ENCODE results near the gene NT5C3B.
"Not testable (repeated sequence)": the region's sequence is repeated elsewhere in the genome, so short reads cannot be mapped to it uniquely, and the experiment has no call there.

The NT5C3B gene

DNA sequence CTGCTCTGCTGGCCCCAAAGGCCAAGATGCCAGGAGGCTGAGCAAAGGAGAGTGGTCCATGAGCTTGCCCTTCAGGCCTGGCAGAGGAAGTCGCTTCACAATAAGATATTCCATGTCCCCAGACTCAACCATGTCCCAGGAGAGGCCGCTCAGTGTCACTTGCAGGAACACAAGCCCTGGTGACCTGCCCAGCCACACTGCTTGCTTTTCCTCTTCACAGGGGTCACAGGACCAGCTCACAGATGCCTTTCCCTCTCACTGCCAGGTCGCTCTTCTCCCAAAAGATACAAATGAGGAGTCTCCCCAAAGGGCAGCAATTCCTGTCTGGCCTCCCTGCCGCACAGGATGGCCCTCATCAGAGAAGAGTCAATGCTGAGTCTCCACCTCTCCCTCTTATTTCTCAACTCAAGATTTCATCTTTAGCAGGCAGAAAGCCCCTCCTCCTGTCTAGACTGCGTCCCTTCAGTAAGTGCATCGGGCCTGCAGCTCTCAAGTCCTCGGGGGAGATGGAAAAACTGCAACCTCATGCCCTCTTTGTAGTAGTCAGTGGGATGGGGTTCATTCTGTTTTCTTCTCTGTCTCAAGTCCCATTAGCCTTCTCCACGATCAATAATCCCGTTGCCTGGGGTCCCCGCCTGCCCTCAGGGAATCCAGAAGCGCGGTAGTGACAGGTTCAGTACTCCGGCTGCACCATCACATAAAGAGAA is 54.5 kb downstream of the NT5C3B start:
- H3K4me3 ChIP-seq (ENCODE audit: control insufficient read depth, low read depth, low read length), result no peak overlapping the region
- TF ChIP-seq, protein P1, sequence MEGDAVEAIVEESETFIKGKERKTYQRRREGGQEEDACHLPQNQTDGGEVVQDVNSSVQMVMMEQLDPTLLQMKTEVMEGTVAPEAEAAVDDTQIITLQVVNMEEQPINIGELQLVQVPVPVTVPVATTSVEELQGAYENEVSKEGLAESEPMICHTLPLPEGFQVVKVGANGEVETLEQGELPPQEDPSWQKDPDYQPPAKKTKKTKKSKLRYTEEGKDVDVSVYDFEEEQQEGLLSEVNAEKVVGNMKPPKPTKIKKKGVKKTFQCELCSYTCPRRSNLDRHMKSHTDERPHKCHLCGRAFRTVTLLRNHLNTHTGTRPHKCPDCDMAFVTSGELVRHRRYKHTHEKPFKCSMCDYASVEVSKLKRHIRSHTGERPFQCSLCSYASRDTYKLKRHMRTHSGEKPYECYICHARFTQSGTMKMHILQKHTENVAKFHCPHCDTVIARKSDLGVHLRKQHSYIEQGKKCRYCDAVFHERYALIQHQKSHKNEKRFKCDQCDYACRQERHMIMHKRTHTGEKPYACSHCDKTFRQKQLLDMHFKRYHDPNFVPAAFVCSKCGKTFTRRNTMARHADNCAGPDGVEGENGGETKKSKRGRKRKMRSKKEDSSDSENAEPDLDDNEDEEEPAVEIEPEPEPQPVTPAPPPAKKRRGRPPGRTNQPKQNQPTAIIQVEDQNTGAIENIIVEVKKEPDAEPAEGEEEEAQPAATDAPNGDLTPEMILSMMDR (conservative IDR thresholded peaks at IDR 0.05; ENCODE audit: control insufficient read depth, insufficient read depth, low read depth, low read length), result no peak
- DNase-seq (ENCODE audit: low read depth), result no peak

DNA sequence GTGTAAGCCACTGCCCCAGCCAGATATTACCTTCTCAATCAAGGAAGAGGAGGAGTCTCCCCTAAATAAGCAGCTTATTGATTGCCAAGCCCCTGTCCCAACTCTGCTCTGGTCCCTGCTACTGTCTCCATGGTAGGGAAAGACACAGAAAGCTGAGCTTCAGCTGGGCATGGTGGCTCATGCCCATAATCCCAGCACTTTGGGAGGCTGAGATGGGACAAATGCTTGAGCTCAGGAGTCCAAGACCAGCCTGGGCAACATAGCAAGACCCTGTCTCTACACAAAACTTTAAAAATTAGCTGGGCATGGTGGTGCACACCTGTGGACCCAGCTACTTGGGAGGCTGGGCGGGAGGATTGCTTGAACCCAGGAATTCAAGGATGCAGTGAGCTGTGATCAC is 56.1 kb downstream of the NT5C3B start:
- no peak for DNase-seq (ENCODE audit: low read depth)
- TF ChIP-seq, protein P1 (conservative IDR thresholded peaks at IDR 0.05; ENCODE audit: control insufficient read depth, insufficient read depth, low read depth, low read length), result no peak

DNA sequence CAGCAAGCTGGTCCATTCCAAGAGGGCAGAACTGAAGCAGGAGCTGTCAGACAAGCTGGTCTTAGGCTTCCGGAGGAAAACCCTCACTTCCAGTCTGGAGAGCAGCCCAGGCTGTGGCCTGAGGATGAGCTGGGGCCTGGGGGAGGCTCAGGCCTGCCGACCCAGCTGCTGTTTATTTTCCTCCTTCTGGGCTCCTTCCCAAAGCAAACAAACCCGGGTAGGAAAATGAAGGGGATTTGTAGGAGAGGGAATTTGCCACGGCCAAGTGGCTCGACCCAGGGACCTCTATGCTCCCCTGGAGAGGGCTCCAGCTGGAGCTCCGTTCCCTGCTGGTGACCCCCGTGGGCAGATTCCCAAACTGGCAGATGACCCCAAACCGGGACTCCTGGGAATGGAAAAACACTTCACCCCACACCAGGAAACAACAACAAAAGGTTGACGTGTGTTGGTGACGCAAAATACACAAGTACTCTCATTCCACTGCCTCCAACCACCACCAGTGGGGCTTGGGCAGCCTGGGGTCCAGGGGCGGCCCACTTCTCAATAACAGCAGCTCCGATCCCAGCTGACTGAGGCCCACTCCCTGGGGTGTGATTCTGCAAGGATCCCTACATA is 58.4 kb downstream of the NT5C3B start:
- H3K4me3 ChIP-seq (ENCODE audit: control insufficient read depth, low read depth, low read length), result no peak overlapping the region
- TF ChIP-seq, protein P1 (conservative IDR thresholded peaks at IDR 0.05; ENCODE audit: control insufficient read depth, insufficient read depth, low read depth, low read length), result no peak
- DNase-seq (ENCODE audit: low read depth), result peak; percentile 96

More for the DNA sequence above, 56.1 kb downstream of the NT5C3B start:
- H3K4me3 ChIP-seq (ENCODE audit: control insufficient read depth, low read depth, low read length), result no peak overlapping the region

DNA sequence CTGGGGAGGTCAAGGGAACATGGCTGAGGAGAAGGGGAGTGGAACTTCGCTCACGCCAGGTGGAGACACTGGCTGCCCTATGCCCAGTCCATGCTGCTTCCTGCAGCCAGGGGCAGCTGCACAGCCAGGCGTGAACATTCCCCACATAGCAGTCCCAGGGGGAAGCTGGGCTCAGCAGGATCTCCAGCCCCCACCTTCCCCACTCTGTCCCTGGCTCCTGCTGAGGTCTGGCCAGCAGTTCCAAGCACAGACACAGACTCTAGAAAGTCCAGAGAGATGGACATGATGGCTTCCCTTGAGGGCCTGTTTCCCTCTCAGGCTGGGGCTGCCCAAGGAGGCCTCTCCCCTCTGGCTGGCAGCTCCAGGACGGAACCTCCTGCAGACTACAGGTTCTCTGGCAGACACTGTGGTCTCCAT is 58.9 kb downstream of the NT5C3B start:
- H3K4me3 ChIP-seq (ENCODE audit: control insufficient read depth, low read depth, low read length), result no peak overlapping the region
- TF ChIP-seq, protein P1 (conservative IDR thresholded peaks at IDR 0.05; ENCODE audit: control insufficient read depth, insufficient read depth, low read depth, low read length), result peak; percentile 25
- DNase-seq (ENCODE audit: low read depth), result peak; percentile 47

DNA sequence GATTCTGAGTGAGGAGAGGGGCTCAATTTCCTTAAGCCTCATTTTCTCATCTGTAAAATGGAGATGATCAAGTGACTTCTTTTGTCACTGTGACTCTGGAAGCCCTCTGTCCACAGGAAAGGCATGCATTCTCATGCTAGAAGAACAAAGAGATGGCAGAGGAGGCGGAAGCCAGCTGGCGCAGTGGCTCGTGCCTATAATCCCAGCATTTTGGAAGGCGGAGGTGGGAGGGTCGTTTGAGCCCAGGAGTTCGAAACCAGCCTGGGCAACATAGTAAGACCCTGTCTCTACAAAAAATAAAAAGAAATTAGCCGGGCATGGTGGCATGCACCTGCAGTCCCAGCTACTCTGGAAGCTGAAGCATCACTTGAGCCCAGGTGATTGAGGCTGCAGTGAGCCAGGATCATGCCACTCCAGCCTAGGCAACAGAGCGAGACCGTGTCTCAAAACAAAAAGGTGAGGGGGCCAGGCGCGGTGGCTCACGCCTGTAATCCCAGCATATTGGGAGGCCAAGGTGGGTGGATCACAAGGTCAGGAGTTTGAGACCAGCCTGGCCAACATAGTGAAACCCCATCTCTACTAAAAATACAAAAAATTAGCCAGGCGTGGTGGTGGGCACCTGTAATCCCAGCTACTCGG is 59.7 kb downstream of the NT5C3B start:
- not testable (repeated sequence) for H3K4me3 ChIP-seq (ENCODE audit: control insufficient read depth, low read depth, low read length); DNase-seq (ENCODE audit: low read depth)

GRCh38 chr17:41775394-41776226 is 60.4 kb downstream of the NT5C3B start:
- DNase-seq (ENCODE audit: low read depth), result no peak
- no peak overlapping the region for H3K4me3 ChIP-seq (ENCODE audit: control insufficient read depth, low read depth, low read length)
- TF ChIP-seq, protein P1 (conservative IDR thresholded peaks at IDR 0.05; ENCODE audit: control insufficient read depth, insufficient read depth, low read depth, low read length), result no peak
